Bone marrow (tissue), 2 donors: Measurements from ENCODE around the gene CCDC80.
A peak's percentile ranks its signal among the peaks of the same experiment; 100 is the strongest.
"Not testable (repeated sequence)": the region's sequence is repeated elsewhere in the genome, so short reads cannot be mapped to it uniquely, and the experiment has no call there.

Source experiments
- DNase-seq, 2 donors: peaks; one replicate each; lab custom pipeline; 2025; lab: John Stamatoyannopoulos, UW

The CCDC80 gene

DNA sequence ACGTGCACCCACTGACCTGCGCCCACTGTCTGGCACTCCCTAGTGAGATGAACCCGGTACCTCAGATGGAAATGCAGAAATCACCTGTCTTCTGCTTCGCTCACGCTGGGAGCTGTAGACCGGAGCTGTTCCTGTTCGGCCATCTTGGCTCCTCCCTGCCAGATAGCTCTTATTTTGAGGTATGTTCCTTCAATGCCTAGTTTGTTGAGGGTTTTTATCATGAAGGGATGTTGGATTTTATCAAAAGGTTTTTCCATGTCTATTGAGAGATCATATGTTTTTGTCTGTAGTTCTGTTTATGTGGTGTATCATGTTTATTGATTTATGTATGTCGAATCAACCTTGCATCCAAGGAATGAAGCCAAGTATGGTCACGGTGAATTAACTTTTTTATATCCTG lies 24.1 kb upstream of the CCDC80 start:
- DNase-seq, result not testable (repeated sequence)

DNA sequence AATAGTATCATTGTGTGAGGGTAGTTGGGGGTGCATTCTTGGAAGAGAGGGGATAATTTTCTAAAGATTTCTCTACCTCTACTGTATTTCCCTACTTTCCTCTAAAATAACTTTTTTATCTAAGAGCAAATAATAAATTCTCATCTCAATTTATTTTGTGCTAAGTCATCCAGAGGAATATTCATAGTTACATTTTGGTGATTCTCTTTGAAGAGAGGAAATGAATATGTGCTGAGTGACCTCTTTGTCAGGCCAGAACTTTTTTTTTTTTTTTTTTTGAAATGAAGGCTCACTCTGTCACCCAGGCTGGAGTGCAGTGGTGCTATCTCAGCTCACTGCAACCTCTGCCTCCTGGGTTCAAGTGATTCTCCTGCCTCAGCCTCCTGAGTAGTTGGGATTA lies 15.1 kb upstream of the CCDC80 start:
- no peak for DNase-seq

DNA sequence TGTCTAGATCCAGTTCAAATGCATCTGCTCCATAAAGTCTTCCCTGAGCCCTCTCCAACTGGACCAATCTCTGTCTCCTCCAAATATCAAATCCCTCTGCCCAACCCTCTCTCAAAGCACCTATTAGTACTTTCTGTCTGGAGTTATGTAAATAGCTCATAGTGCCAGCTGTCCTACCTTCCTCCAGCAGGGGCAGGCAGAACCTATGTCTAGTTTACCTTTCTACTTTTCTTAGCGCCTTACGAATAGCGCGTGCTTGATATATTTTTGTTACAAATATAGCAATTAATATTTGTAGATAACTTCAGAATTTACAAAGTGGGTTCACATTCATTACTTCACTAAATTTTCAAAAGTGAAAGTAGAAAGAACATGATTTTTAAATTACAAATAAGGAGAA lies 14.0 kb upstream of the CCDC80 start:
- DNase-seq, result no peak

DNA sequence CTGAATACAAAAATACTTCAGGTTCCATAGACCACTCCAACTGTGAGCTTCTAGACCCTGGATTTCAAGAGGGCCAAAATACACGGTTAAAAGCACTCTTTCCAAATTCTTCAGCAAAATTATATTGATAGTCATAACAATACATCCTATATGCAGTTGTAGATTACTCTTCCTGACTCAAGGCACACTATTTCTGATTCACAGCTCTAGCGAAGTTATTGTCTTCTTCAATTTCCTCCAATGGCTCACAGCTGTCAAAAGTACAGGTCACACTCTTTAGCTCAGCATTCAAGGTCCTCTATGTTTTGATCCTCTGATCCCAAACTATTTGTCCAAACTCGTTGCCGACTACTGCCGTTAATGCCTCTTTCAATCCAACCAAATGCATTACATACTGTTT lies 13.5 kb upstream of the CCDC80 start:
- no peak for DNase-seq

DNA sequence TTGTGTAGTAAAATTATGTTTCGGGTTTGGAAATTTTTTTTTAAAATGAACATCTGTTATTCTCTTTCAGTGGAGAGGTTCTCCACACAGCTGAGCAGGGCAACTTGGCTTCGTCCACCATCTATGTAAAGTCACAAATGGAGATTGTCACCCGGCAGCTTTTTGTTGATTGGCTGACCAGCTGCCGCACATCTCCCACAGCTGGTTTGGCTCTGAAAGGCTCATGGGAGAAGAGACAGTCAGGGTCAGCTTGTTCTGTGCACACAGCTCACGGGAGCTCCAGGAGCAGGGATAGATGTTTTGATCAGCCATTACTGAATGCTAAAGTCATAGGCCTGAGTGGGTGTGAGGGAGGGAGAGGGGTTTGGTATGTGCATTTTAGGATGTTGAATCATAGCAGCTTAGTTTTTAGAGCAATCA lies 12.9 kb upstream of the CCDC80 start:
- DNase-seq, result no peak

DNA sequence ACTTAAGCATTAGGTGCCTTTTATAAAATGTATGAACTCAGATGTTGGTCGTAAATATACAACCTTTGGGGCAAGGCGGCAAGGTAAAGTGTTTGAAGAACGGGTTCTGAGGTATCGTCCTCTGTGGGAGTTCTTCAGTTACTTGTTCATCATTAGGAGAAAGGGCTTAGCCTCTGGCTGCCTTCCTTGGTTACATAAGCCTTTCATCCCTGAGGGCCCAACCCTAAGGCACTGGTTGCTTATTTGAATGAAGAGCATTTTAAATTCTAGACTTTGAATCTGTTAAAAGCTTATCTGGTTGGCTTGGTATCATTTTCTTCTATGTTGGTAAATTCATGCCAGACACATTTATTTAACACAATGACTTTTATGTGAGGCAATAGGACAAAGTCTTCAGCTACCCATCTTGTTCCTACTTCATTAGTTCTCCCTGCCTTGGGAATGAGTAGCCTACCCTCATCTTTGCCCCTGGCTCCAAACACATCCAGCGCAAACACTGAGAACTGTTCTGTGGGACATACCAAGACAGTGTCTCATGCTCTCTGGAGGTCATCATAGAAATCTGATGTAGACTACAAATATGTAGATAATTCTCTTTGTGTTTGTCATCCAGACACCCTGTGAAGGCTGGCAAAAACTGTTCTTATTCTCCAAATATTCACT lies 12.4 kb upstream of the CCDC80 start:
- DNase-seq, result no peak

DNA sequence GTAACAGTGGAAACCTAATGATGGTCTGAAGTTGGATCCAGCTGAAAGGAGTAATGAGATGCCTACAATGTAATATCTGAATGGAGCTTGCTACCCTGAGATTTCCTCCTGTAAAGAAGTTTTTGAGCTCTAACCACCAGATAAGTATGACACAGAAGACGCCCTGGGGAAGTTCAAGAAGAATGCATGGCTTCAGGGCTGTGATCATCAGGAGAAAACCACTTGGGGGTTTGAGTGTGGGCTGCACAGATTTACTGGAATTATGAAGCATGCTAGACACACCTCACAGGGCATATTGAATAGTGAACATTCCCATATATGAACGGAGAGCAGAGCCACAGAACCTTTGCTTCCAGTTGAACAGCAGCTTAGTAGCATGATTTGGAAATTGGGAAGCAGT lies 10.6 kb upstream of the CCDC80 start:
- no peak for DNase-seq

DNA sequence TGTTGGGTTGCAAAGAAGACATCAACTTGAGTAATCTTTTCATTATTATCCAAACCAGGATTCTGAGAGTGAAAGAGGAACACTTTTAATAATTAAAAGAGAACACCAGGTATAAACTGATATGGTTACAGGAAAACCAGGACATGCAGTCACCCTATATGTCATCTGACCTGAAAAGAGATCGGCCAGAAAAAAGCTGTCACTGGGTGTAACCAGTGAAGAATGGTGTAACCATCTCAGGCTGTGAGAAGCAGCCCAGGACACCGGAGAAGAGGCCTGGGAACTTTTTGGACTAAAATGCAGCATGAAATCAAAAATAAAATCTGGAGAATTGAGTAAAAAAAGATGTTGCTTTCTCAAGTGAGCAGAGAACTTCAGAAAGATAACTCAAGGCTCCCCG lies 10.1 kb upstream of the CCDC80 start:
- DNase-seq, result no peak

DNA sequence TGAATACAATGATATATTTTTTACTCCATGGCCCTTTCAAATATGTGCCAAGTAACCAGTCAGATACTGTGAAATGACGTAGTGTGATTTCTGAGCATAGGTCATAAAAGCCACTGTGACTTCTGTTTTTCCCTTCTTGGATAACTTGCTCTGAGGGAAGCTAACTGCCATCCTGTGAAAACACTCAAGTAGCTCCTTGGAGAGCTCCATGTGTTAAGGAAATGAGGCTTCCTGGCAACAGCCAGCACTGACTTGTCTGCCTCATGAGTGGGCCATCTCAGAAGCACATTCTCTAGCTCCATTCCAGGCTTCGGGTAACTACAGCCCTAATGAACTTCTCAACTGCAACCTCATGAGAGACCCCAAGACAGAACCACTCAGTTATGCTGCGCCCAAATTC lies 9.5 kb upstream of the CCDC80 start:
- DNase-seq, result no peak

DNA sequence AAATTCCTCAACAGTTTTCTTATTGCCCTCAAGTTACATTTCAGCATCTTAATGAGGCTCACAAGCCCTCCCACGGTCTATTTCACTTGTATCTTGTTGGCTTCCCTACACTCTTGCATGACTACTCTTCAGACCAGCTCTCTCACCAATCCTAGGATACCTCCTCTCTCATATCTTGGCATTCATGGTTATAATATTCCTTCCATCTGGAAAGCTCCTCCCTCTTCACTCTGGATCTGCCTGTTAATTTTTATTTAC lies 8.5 kb upstream of the CCDC80 start:
- no peak for DNase-seq

DNA sequence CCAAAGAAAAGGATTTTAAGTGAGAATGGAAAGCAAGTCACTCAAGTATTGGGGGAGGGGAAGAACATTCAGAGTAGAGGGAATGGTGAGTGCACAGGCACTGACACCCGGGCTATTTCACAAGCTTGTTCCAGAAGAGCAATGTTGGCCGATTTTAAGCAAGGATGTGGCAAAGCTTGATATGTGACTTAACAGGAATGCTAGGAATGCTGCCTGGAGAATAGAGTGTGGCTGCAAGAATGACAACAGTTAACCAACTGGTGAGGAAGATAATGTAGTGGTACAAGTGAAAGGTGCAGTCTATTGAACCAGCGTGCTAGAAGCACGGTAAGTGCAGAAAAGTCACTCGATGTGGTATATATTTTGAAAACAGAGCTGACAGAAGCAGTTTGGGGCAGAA lies 6.2 kb upstream of the CCDC80 start:
- DNase-seq, result no peak

DNA sequence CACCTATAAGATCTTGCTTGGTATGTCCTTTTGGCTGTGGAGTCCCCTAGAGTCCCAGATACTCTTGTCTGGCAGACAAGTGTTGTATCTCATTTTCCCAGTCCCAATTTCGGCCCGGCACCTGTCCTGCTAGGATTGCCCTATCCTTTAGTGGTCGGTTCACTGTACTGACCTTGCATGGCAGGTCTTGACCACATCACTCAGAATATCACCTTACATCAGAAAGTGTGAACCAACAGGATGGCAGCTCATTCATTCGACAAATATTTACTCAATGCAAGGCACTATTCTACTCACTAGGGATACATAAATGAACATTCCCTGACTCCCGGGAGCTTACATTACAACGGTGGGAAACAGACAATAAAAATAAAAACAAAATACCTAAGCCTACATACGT lies 5.7 kb upstream of the CCDC80 start:
- no peak for DNase-seq

DNA sequence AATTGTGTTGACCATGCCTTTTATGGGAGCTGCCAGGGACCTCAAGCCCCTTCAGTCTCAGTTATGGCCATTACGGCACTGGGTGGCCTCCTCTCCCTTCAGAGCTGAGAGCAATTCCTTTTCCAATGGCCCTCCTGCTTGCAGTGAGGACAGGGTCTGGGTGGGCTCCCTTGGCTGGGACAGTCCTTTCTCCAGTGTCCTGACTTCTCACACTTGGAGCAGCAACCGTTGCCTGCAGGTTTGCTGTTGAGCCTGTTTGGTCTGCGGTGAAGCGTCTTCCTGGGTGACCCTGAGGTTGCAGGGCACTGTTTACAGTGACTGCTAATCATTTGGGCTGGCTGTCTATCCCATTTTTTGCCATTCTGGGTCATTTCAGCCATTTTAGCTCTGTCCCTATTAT lies 3.5 kb upstream of the CCDC80 start:
- no peak for DNase-seq

DNA sequence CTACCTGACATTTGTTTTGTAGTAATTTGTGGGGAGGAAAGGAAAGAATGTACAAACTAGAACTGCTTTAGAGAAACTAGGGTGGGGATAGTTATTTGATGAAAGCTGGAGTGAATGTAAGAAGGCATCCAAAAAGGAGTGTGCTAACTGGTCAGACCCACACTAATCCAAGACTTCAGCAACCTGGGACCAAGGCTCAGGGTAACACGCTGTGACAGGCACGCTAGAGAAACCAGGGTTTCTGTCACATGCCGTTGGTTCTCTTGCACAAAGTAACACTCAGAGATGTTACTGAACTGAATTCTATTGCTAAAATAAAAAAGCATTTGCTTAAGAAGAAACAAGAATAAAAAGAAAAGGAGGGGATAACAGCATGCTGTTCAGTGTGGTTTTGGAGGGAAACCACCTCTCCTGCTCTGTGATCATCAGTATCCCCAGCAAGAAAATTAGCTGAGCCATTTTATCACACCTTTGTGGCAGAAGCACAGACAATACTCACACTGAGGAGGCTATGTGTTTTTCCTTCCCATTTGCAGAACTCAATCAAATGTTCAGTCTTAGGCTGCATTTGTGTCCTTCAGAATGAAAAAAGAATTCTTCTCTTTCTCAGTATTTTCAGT lies 2.8 kb upstream of the CCDC80 start:
- no peak for DNase-seq

DNA sequence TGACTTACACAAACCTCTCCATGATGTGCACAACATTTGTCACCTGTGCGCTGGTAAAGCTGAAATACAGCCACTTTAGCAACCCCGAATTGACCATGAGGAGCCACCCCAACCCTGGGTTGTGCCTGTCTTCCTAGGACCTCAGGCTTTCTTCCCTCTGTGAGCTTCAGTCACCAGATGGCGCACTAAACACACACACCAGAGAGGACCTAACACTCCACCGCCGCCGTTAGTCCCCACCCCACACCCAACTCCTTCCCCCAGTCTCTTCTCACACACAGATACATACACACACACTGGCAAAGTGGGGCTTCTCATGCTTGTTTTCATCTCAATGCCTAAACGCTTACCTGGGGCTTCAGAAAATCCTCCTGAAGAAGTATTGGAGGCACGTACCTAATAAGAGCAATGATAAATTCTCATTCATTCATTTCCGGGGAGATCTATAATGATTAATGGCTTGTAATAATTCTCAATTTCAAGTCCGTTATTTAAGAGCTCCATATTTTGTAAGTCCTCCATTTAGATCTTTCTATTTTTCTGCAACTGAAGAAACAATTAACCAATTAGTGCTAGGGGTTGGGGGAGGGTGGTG lies 2.1 kb upstream of the CCDC80 start:
- peak; percentile 33 to 91 for DNase-seq

DNA sequence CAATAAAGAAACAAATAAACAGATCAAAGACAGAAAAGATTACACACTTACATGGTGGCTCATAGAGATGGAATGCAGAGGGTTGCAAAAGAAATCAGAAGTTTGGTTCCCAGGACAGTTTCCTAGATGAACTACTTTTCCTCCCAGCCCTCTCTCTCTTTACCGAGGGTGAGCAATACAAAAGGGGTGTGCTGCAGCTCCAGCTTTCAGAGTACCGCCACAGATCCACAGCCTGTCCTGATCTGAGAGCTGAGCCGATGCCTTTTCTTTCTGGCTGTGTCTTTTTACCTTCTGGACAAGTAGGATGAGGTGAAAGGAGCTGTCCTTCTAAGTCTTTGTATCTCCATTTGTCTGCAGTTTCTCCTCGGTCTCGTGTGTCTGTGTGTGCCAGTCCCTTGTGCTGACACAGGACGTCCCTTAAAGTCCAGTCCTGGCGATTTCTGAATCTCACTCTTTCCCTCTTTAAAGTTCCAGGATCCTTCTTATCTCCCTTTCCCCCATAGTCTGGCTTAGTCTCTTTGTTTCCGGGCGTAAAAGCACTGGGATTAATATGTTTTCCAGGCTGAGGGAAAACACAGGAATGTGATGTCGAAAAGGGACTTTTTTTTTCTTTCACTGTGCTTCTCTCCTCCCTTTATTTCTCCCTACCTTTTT lies 540 bp downstream of the CCDC80 start:
- DNase-seq, result no peak

DNA sequence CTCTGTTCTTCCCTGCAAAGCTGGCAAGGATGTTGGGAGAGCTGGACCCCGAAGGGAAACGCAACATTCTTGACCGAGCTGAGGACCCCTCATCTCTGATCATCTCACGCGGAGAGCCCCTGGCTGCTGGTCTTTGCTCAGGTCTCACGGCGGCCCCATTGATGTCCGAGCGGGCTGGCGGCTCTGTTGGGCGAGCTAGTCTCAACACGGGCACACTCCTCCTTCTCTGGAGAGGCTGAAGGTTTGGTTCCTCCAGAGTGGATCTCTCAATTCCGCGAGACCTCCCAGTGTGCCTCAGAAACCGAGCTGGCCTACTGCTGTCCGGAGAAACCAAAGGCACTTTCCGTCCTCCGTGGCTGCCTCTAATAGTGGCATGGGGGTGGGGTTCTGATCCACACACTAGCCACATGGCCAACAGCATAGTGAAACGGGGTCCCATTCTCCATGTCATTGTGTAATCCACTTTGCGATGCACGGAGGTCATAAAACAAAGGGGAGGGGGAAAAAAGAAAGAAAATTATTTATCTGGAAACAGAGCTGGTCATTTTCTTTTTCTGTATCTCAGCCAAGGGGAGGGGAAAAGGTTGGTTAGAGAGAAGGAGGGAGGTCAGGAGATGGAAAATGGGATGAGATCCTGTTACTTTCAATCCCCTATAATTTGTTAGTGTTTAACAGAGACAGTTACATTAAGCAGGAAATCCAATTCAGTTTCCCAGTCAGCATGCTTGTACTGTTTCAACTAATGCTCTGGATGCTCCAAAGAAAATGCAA lies 1.3 kb downstream of the CCDC80 start:
- no peak for DNase-seq

DNA sequence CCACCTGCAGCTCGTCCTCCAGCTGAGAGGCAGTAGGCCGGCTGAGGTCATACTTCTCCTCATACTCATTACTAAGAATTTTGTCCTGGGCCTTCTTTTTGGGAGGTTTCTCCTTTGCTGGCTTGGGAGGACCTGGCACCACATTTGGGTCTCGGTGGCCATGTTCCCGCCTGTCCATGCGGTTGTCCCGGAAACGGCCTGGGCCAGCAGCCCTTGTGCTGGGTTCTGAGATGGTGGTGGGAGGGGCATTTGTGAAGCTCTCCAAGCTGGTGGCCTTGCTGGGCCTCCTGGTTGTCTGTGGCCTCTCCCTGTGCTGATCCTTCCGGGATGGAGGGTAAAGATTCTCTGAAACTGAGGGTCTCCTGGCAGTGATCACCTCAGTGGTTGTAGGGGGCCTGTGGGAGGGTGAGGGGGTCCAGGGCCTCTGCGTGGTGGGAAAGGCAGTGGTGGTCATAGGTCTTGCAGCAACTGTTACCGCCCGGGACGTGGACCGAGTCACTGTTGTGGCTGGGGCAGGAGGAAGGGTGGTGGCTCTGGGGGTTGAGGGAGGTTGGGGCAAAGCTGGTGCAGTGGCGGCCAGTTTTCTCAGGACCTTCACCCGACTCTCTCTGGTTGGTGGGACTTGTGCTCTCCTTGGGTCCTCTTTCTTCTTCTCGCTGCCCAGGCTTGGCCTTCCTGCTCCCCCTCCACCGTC lies 2.5 kb downstream of the CCDC80 start:
- DNase-seq, result no peak

DNA sequence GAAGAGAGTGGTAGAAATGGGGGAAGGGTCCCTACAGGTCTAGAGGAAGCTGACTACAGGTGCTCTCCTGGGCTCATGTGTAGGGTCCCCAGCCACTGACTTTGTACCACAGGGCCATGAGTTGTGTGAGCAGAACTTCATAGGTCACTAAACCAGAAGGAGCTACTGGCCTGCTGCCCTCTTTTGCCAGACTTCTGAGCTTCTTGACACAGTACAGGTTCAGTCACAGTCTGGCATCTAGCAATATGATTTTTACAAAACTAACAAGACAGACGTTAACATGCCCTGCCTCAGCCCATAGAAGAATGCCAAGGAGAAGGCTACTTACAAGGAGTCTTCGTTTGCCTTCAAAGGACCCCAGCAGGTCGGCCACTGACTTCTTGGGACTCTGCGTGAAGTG lies 3.2 kb downstream of the CCDC80 start:
- DNase-seq, result no peak

DNA sequence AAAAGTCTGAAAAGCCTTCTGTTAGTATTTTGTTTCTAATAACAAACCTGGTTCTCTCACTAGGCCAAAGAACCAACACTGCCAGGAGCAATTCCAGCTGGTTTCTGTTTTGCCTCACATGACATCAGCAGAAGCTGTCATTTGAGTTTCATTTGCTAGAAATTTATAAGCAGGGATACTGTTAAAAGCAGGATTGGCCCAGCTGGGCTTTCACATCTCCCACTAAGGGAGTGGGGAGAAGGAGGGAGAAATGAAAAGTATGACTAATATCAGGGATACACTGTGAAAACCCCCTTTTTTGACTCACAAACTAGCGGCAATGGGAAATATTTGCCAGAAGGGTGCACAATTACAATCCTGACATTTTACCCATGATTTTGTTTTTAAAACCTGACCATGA lies 5.3 kb downstream of the CCDC80 start:
- no peak for DNase-seq

DNA sequence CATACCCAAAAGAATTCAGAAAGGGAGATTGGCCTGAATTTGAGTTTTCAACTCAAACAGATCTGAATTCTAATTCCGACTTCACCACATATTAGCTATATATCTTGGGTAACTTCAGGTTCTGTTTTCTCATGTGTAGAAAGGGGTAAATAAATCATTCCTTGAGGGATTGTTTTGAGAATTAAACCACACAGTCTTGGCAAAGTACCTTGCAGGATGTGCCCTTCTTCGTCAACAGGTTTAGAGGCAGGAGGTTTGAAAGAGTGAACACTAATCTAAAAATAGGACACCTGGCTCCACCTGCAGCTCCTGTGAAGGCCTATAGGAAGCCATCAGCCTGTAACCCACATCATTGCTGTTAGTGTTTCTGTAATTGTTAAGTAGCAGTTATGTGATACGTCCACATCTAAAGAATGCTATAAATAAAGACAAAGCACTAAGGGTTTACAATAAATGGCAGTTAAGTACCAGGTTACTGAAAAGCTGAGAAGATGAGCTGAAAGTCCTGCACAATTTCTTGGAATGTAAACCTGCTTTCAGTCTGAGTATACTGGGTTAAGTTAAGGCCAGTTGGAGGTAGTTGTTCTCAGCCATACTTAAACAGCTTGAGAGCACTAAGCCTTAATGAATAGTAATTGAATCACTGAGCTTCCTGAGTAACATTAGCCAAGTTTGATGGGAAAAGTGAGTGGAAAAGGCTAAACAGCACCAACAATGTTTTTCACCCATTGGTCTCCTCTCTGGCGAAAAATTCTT lies 6.0 kb downstream of the CCDC80 start:
- DNase-seq, result no peak

DNA sequence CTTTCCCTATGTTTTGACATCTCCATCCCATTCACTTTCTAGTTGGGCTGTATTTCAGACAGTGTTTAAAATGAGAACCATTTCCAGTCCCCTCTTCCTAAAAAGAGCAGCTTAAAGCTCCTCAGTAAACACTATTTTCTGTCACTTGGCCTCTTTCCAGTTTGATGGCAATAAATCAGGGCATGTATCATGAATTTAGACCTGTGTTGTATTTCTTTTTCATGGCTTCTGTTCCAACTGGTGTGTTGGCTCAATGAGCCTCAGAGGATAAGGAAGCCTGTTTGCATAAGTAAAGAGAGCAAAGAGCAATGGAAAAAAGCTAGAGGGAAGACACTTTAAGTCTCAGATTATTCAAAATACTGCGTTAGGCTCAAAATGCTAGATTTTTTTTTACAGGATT lies 7.2 kb downstream of the CCDC80 start:
- no peak for DNase-seq
